ENCODE measurements around the gene EFCAB6. TPM values are rescaled to one million over a fixed set of nuclear protein-coding genes. Genes with fewer than 3 reads are reported as not detected.

The EFCAB6 gene
- total RNA-seq, 1 experiment from 2014 or later, result not detected

GRCh38 chr22:43726964-43727543 lies 85.1 kb downstream of the EFCAB6 start:
- H3K4me3 Mint-ChIP-seq (ENCODE audit: unreplicated experiment), result no peak overlapping the region
- no peak for DNase-seq
- no peaks in the 10 kb centered on the region for H3K4me1 ChIP-seq
- intact Hi-C loops (cut with micrococcal nuclease; ENCODE audit: unreplicated experiment), result no loop called here
- no peaks in the 10 kb centered on the region for H3K27me3 ChIP-seq (replicated peaks; ENCODE audit: control insufficient read depth, insufficient read depth, low read length)
- H3K27ac Mint-ChIP-seq (ENCODE audit: unreplicated experiment), result no peak overlapping the region
- H3K27me3 Mint-ChIP-seq (ENCODE audit: insufficient read depth, unreplicated experiment), result peaks cover 9% of the 10 kb centered on the region
- H3K9me3 Mint-ChIP-seq (ENCODE audit: unreplicated experiment), result no peaks in the 10 kb centered on the region
- no peaks in the 10 kb centered on the region for H3K9me3 ChIP-seq
- ChIA-PET POLR2A (no interaction called here), CTCF (no interaction called here)
- no peaks in the 10 kb centered on the region for H3K4me1 Mint-ChIP-seq (ENCODE audit: low read depth, unreplicated experiment)
- no peaks in the 10 kb centered on the region for H3K36me3 Mint-ChIP-seq (ENCODE audit: insufficient read depth, unreplicated experiment)
- BruUV-seq (replicated peaks), result no TSS peak
- no peak overlapping the region for H3K4me3 ChIP-seq (ENCODE audit: low read depth, low read length)
- no peak for TF ChIP-seq CTCF (IDR thresholded peaks at IDR 0.05; ENCODE audit: insufficient read depth in 1 of 2, low read depth in 1 of 2, low read length in 1 of 2, severe bottlenecking in 1 of 2, unreplicated experiment in 1 of 2)
- H3K36me3 ChIP-seq (ENCODE audit: control insufficient read depth, insufficient read depth, low read length), result no peaks in the 10 kb centered on the region

GRCh38 chr22:43726322-43726721 lies 85.8 kb downstream of the EFCAB6 start:
- ChIA-PET CTCF (interaction anchor here (0.7 kb wide), 1 partner anchor 197 kb away, joined by 6 read pairs; no protein-coding TSS in a partner anchor), POLR2A (no interaction called here)
- no peaks in the 10 kb centered on the region for H3K4me1 Mint-ChIP-seq (ENCODE audit: low read depth, unreplicated experiment)
- intact Hi-C loops (cut with micrococcal nuclease; ENCODE audit: unreplicated experiment), result no loop called here
- Histone ChIP-seq H3K9me3 (0 out of 2 replicates have a peak, but pooled peaks cover 3% of the 10 kb centered on the region), H3K4me3 (ENCODE audit: low read depth, low read length) (no peak overlapping the region), H3K36me3 (ENCODE audit: control insufficient read depth, insufficient read depth, low read length) (no peaks in the 10 kb centered on the region), H3K4me1 (no peaks in the 10 kb centered on the region), H3K27me3 (replicated peaks; ENCODE audit: control insufficient read depth, insufficient read depth, low read length) (no peaks in the 10 kb centered on the region)
- H3K27me3 Mint-ChIP-seq (ENCODE audit: insufficient read depth, unreplicated experiment), result peaks cover 9% of the 10 kb centered on the region
- H3K9me3 Mint-ChIP-seq (ENCODE audit: unreplicated experiment), result no peaks in the 10 kb centered on the region
- H3K36me3 Mint-ChIP-seq (ENCODE audit: insufficient read depth, unreplicated experiment), result no peaks in the 10 kb centered on the region
- no peak overlapping the region for H3K4me3 Mint-ChIP-seq (ENCODE audit: unreplicated experiment)
- no TSS peak for BruUV-seq (replicated peaks)
- no peak overlapping the region for H3K27ac Mint-ChIP-seq (ENCODE audit: unreplicated experiment)
- TF ChIP-seq CTCF (IDR thresholded peaks at IDR 0.05; ENCODE audit: insufficient read depth in 1 of 2, low read depth in 1 of 2, low read length in 1 of 2, severe bottlenecking in 1 of 2, unreplicated experiment in 1 of 2), result no peak
- DNase-seq, result no peak

- intact Hi-C loops (cut with micrococcal nuclease; ENCODE audit: unreplicated experiment), result no loop called here
- no peak overlapping the region for H3K4me3 ChIP-seq (ENCODE audit: low read depth, low read length)
- ChIA-PET CTCF (interaction anchor here (0.7 kb wide), 1 partner anchor 1584 kb away, joined by 6 read pairs; no protein-coding TSS in a partner anchor), POLR2A (no interaction called here)
- no peaks in the 10 kb centered on the region for H3K4me1 ChIP-seq
- Mint-ChIP-seq H3K4me3 (ENCODE audit: unreplicated experiment) (no peak overlapping the region), H3K27me3 (ENCODE audit: insufficient read depth, unreplicated experiment) (peaks cover 14% of the 10 kb centered on the region), H3K9me3 (ENCODE audit: unreplicated experiment) (no peaks in the 10 kb centered on the region), H3K4me1 (ENCODE audit: low read depth, unreplicated experiment) (no peaks in the 10 kb centered on the region), H3K36me3 (ENCODE audit: insufficient read depth, unreplicated experiment) (no peaks in the 10 kb centered on the region), H3K27ac (ENCODE audit: unreplicated experiment) (no peak overlapping the region)
- H3K27me3 ChIP-seq (replicated peaks; ENCODE audit: control insufficient read depth, insufficient read depth, low read length), result no peaks in the 10 kb centered on the region
- no peak for DNase-seq
- no TSS peak for BruUV-seq (replicated peaks)
- no peaks in the 10 kb centered on the region for H3K36me3 ChIP-seq (ENCODE audit: control insufficient read depth, insufficient read depth, low read length)
- TF ChIP-seq CTCF (IDR thresholded peaks at IDR 0.05; ENCODE audit: insufficient read depth in 1 of 2, low read depth in 1 of 2, low read length in 1 of 2, severe bottlenecking in 1 of 2, unreplicated experiment in 1 of 2), result no peak
- 0 out of 2 replicates have a peak, but pooled peaks cover 3% of the 10 kb centered on the region for H3K9me3 ChIP-seq
These were observed 88.3 kb downstream of the EFCAB6 start for GRCh38 chr22:43723816-43724215.

All from Caco-2 (cell line).